Left renal cortex interstitium (tissue), 4 donors: Measurements from ENCODE around the gene ZKSCAN2. TPM values are rescaled to one million over a fixed set of nuclear protein-coding genes. Genes with fewer than 3 reads are reported as not detected.

Experiments
- DNase-seq, 4 donors: peaks; one replicate each; pipeline ENCODE4 v3.0.0-alpha.2; 2013; ENCODE audit warnings: low read depth in 4 of 4, low spot score in 2 of 4, missing footprints in 1 of 4
- polyA plus RNA-seq, 4 donors: library from polyadenylated mRNA; unstranded; fragments of 120-200 nt; gene quantifications; one replicate each; pipeline ENCODE4 v1.2.1, GENCODE V29; 2013; ENCODE audit not compliant: insufficient read length in 4 of 4

ZKSCAN2 gene
- polyA plus RNA-seq, 4 donors, result 10.9 to 11.7 (median 11.4) TPM

DNA sequence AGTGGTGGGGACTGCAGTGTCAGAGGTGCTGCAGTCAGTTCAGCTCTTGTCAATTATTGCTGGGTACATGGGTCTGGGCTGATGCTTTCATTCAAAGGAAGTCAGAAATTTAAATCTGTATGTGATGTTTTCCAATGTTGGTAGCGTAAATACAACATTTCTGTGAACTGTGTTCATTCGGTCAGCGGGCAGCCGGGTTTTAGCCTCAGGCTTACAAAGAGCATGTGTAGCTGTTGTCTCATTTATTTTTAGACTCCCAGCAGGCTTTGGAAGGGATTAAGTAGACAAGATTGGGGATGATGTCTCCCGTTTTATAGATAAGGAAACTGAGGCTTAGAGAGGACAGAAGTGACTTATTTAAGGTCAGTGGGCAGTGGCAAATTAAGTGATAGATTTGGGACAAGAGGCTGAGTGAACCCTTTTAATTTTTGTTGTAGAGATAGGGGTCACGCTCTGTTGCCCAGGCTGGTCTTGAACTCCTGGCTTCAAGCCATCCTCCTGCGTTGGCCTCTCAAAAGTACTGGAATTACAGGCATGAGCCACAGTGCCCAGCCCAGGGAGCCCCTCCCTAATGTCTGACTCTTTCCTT lies 32.8 kb downstream of the ZKSCAN2 start:
- no peak for DNase-seq

DNA sequence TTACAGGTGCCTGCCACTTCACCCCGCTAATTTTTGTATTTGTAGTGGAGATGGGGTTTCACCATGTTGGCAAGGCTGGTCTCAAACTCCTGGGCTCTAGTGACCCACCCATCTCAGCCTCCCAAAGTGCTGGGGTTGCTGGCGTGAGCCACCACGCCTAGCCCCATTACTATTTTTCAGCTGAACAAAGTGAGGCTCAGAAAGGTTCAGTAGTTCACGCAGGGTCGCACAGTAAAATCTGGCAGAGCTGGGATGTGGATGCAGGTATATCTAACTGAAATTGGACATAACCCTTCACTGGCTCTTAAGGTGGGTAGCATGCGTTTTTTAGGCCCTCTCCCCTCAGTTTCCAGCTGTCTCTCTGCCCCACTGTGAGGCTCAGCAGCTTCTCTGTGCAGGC lies 33.7 kb downstream of the ZKSCAN2 start:
- DNase-seq, result no peak

DNA sequence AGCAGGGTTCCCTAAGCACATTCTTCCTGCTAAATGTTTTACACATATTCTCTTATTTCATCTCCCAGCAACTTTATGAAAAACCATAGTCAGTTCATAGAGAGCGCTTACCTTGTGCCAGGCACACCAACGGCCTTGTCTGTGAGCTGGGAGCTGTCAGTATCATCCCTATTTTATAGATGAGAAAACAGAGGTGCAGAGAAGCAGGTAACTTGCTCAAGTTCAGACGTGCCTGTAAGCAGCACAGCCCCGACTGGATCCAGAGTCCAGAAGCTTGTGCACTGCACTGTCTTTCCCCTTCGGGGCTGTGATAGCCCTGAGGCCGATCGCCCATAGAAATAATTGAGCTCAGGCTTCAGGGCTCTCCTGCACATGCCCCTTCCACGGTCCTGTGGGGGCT lies 34.7 kb downstream of the ZKSCAN2 start:
- no peak for DNase-seq

DNA sequence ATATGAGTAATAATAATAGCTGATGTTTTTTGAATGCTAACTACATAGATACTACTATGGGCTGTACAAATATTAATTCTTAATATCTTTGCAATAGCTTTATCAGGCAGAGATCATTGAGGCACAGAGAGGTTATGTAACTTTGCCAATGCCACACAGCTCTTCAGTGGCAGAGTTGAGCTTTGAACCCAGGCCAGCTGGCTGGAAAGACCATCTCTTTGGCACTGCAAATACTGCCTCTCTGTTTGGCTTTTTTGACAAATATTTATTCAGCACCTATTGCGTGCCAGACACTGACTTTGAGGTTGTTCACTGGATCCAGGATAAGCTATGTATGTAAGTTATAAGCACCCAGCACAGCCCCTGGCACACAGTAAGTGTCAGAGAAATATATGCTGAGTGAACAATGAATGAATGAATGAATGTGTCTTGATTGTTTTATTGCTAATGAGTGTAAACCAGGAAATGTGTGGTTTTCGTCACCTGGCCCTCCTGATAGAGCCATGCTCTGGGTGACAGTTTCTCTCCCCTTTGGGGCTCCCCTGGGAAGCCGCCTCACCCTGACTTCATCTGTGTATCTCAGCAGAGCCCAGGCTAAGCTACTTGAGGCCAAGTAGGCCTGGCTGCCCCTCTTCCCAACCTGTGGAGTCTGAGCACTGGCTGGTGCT lies 38.4 kb downstream of the ZKSCAN2 start:
- DNase-seq, result no peak

DNA sequence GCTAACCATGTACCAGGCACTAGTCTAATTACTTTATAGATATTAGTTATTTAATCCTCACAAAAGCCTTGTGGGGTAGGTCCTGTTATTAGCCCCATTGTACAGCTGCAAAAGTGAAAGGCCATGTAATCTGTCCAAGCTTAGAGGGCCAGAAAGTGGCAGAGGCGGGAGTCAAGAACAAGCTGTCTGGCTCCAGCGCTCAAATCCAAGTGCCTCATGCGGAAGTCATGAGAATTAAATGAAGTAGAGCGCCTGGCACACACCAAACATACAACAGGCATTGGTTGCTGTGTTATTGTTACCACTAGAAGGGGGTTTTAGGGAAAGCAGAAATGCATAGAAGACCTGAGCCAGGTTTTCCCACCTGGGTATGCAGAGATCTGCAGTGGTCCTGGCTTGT lies 39.7 kb downstream of the ZKSCAN2 start:
- no peak for DNase-seq

DNA sequence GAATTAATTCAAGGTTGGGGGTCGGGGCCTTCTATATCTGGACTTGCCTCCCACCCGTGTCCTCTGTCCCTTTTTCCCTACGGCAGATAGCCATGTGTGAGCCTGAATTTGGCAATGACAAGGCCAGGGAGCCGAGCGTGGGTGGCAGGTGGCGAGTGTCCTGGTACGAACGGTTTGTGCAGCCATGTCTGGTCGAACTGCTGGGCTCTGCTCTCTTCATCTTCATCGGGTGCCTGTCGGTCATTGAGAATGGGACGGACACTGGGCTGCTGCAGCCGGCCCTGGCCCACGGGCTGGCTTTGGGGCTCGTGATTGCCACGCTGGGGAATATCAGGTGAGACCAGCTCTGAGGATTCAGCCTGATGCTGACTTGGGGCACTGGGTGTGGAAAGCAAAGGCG lies 40.5 kb downstream of the ZKSCAN2 start:
- no peak for DNase-seq

DNA sequence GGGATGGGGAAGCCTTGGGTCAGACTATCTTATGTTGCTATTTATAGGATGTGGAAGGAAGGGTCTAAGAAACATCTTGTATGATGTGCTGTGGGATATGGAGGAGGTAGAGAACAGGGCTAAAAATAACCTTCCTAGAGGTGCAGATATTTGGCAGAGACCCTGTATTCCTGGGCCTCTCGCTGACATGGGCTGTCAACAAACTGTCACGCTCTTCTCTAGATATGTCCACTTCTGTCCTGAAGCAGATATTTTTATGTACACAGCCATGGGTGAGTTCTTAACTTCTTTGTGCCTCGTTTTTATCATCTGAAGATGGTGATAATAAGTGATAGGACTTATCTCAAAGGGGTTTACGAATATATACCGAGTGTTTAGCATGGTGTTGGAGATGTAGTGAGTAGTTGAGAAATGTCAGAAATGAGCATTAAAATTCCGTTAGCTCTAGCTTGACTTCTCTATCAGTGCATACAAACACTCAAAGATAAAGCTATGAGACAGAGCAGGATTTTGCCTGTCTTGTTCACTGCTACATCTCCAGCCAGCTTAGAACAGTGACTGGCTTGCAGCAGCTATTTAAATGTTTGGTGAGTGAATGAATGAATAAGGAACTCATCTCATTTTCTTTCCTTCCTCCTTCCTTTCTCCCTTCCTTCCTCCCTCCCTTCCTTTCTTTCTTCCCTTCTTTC lies 43.8 kb downstream of the ZKSCAN2 start:
- DNase-seq, result no peak

DNA sequence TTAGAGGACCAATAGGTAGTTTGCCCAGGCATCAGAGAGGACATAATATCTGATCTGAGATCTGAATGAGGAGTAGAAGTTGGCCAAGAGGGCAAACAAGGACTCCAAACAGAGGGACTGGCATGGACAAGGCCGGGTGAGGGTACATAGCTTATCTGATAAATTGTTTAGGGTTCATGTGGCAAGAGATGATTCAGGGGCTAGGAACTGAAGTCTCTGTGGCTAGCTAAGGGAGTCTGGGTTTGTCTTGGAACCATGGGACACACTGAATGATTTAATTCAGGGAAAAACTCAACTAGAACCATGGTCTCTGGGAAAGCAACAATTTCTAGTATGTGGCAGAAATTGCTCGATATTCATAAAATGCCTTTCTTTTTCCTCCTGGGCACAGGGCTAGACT lies 45.0 kb downstream of the ZKSCAN2 start:
- no peak for DNase-seq

DNA sequence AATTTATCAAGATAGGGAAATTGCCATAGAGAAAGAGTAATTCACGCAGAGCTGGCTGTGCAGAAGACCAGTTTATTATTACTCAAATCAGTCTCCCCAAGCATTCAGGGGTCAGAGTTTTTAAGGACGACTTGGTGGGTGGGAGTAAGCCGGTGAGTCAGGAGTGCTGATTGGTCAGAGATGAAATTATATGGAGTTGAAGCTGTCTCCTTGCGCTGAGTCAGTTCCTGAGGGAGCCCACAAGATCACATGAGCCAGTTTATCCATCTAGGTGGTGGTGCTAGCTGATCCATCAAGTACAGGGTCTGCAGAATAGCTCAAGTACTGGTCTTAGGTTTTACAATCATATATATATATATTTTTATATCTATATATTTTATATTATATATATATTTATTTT lies 46.9 kb downstream of the ZKSCAN2 start:
- no peak for DNase-seq

DNA sequence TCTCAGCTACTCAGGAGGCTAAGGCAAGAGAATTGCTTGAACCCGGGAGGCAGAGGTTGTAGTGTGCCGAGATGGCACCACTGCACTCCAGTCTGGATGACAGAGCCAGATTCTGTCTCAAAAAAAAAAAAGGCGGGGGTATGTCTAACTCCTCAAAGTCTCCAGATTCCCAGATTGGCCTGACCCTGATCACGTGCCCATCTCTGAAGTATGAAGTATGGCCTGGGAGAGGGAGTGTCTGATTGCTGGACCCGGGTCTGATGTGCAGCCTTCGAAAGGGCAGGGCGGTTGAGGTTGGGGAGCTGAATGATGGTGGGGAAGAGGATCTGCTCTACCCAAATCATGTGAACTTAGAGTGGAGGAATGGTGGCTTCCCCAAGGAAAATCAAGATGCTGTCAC lies 58.2 kb downstream of the ZKSCAN2 start:
- DNase-seq, result no peak

DNA sequence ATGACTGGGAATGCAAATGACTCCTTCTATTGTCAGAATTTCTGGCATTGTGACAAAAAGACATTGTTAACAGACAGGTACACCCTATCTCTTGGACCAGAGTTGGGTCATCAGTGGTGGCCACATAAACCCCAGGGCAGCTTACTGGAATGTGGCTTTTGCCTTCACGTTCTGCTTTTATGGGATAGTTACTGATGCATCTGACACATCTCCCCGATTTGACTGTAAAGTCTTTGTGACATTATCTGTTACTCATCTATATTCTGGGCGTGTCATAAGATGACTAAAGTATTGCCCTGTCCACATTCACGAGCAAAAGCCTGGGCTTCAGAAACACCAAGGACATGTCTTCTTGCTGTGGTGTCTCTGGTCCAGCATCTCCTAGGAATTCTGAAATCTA lies 59.6 kb downstream of the ZKSCAN2 start:
- no peak for DNase-seq

DNA sequence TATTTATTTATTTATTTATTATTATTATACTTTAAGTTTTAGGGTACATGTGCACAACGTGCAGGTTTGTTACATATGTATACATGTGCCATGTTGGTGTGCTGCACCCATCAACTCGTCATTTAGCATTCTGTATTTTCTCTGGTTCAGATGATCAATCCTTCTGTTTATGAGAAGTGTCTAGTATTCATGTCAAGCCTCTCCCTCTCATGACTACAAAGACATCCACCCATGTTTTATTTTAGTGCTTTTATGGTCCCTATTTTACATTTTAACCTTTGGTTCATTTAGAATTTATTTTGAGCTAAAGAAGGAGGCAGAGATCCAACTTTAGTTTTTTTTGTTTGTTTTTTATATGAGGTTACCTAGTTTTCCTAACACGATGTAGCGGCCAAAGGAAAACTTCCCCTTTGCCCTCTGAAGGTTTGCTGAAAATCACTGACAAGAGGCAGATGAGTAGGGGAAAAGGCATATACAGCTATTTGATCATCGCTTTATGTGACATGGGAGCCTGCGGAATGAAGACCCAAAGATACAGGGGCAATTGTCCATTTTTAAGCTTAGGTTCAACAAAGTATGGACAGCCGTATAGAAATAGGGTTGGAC lies 63.3 kb downstream of the ZKSCAN2 start:
- DNase-seq, result no peak

DNA sequence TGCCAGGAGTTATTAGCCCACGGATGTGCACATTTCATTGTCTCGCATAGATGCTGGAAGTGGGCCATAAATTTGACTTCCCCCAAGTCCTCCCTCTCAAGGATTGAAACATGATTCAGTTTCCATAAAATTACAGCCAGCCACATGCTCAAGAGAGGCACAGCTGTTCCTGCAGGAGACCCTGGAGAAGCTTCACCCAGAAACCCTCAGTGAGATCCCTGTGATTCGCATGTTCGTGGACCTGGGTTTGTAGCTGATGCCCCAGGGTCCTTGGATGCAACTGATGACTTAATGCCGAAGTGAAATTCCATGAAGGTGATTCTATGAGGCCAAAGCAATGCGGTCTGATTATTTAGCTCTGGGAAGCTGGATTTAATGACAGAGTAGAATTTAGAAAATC lies 65.5 kb downstream of the ZKSCAN2 start:
- peak in 2 of 4 donors; percentile 3 to 5 for DNase-seq

DNA sequence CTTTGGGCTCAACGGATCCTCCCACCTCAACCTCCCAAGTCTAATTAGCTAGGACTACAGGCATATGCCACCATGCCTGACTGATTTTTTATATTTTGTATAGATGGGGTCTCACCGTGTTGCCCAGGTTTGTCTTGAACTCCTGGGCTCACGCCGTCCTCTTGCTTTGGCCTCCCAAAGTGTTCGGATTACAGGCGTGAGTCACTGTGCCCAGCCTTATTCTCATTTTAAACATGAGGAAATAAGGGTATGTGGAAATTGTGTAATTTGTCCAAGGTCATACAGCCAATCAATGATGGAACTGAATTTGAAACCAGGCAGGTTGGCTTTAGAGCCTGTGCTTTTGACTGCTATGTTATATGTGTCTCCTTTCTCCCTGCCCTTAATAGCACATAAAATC lies 68.3 kb downstream of the ZKSCAN2 start:
- no peak for DNase-seq

DNA sequence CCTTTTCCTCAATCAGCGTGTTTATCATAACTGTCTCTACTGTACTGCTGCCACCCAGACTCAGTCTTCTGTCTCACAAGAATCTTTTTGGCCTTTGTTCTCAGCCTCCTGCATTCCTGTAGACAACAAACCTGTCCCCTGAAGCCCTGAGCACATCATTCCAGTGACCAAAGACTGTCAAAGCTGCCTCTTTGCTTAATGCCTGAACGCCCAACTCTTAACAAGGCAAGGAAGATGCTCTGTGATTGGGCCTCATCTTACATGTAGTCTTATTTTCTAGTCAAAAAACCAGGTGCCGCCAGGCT lies 70.2 kb downstream of the ZKSCAN2 start:
- no peak for DNase-seq

Other genes with a start within 250 kb of the ZKSCAN2 start
- gene ARHGAP17, start 242.5 kb downstream of the ZKSCAN2 start, polyA plus RNA-seq, result 10 to 100 TPM; 47.9 to 86.5 (median 71.3) TPM
- gene LCMT1, start 146.1 kb downstream of the ZKSCAN2 start, polyA plus RNA-seq, result 10 to 100 TPM; 61.0 to 76.6 (median 68.4) TPM
- under 1 TPM in 2 of 4 donors, not detected in 2; 0.17 to 0.21 TPM for gene AQP8, start 40.9 kb downstream of the ZKSCAN2 start, polyA plus RNA-seq